ENCODE data around the gene SNX10.
"Not testable (repeated sequence)": the region's sequence is repeated elsewhere in the genome, so short reads cannot be mapped to it uniquely, and the experiment has no call there.

Gene SNX10

GRCh38 chr7:26291699-26292538, at the start of gene SNX10:
Gene SNX10 (plus strand): TSS chr7:26291862. CDS start chr7:26346443, 54,581 bp downstream.
- DNase-seq (ENCODE audit: low read depth) = no peak
- TF ChIP-seq CTCF (conservative IDR thresholded peaks at IDR 0.05; ENCODE audit: low read length) = no peak
- H3K4me3 ChIP-seq (ENCODE audit: low read length) = peak within 1 kb of the TSS; percentile 15; the same call in 1 of the 2 replicates

- no peak overlapping the region for H3K4me3 ChIP-seq (ENCODE audit: low read length)
- DNase-seq (ENCODE audit: low read depth) = no peak
- TF ChIP-seq CTCF (conservative IDR thresholded peaks at IDR 0.05; ENCODE audit: low read length) = no peak
Observed at GRCh38 chr7:26245150-26245549, 46.5 kb upstream of the SNX10 start.

- DNase-seq (ENCODE audit: low read depth) = no peak
- no peak for TF ChIP-seq CTCF (conservative IDR thresholded peaks at IDR 0.05; ENCODE audit: low read length)
- no peak overlapping the region for H3K4me3 ChIP-seq (ENCODE audit: low read length)
Observed at GRCh38 chr7:26250239-26250638, 41.4 kb upstream of the SNX10 start.

- DNase-seq (ENCODE audit: low read depth); H3K4me3 ChIP-seq (ENCODE audit: low read length): not testable (repeated sequence)
Observed at GRCh38 chr7:26261866-26262265, 29.8 kb upstream of the SNX10 start.

GRCh38 chr7:26265065-26265464, 26.6 kb upstream of the SNX10 start:
- no peak for TF ChIP-seq CTCF (conservative IDR thresholded peaks at IDR 0.05; ENCODE audit: low read length)
- DNase-seq (ENCODE audit: low read depth) = no peak
- no peak overlapping the region for H3K4me3 ChIP-seq (ENCODE audit: low read length)

- TF ChIP-seq CTCF (conservative IDR thresholded peaks at IDR 0.05; ENCODE audit: low read length) = no peak
- H3K4me3 ChIP-seq (ENCODE audit: low read length) = no peak overlapping the region
- no peak for DNase-seq (ENCODE audit: low read depth)
Observed at GRCh38 chr7:26265499-26266075, 26.1 kb upstream of the SNX10 start.

- TF ChIP-seq CTCF (conservative IDR thresholded peaks at IDR 0.05; ENCODE audit: low read length) = no peak
- no peak for DNase-seq (ENCODE audit: low read depth)
- no peak overlapping the region for H3K4me3 ChIP-seq (ENCODE audit: low read length)
Observed at GRCh38 chr7:26267601-26268166, 24.0 kb upstream of the SNX10 start.

Data from AG10803 (cell line).